GM21447 (cell line): ENCODE data around the gene PLXNA2.

Source experiments
- ATAC-seq: cut with Tn5 transposase; IDR thresholded peaks from one replicate; pipeline ENCODE4 v1.9.1; 2021; ENCODE audit not compliant: unreplicated experiment

Gene PLXNA2

GRCh38 chr1:208031932-208032320, 212.3 kb downstream of the PLXNA2 start:
- no peak for ATAC-seq

GRCh38 chr1:208031316-208031931, 212.8 kb downstream of the PLXNA2 start:
- no peak for ATAC-seq

- no peak for ATAC-seq
These were observed 213.7 kb downstream of the PLXNA2 start for GRCh38 chr1:208030288-208031091.

- ATAC-seq, result no peak
These were observed 214.6 kb downstream of the PLXNA2 start for GRCh38 chr1:208029381-208030287.

GRCh38 chr1:208028526-208028925, 215.7 kb downstream of the PLXNA2 start:
- no peak for ATAC-seq

GRCh38 chr1:208027861-208028260, 216.3 kb downstream of the PLXNA2 start:
- ATAC-seq, result no peak

GRCh38 chr1:208026880-208027438, 217.2 kb downstream of the PLXNA2 start:
- ATAC-seq, result no peak

- ATAC-seq, result no peak
These were observed 219.2 kb downstream of the PLXNA2 start for GRCh38 chr1:208025031-208025430.

- no peak for ATAC-seq
These were observed 219.8 kb downstream of the PLXNA2 start for GRCh38 chr1:208024406-208024805.

GRCh38 chr1:208019257-208019656, 224.9 kb downstream of the PLXNA2 start:
- no peak for ATAC-seq

- ATAC-seq, result no peak
These were observed 228.9 kb downstream of the PLXNA2 start for GRCh38 chr1:208015255-208015654.

- no peak for ATAC-seq
These were observed 231.0 kb downstream of the PLXNA2 start for GRCh38 chr1:208013210-208013609.

GRCh38 chr1:208012721-208013120, 231.5 kb downstream of the PLXNA2 start:
- no peak for ATAC-seq

GRCh38 chr1:208010487-208011071, 233.6 kb downstream of the PLXNA2 start:
- no peak for ATAC-seq

GRCh38 chr1:208009706-208010444, 234.3 kb downstream of the PLXNA2 start:
- ATAC-seq, result no peak

GRCh38 chr1:208009303-208009702, 234.9 kb downstream of the PLXNA2 start:
- ATAC-seq, result no peak

- ATAC-seq, result no peak
These were observed 235.7 kb downstream of the PLXNA2 start for GRCh38 chr1:208008534-208008933.

- no peak for ATAC-seq
These were observed 236.2 kb downstream of the PLXNA2 start for GRCh38 chr1:208007938-208008342.

- ATAC-seq, result no peak
These were observed 236.8 kb downstream of the PLXNA2 start for GRCh38 chr1:208007319-208007937.
